T47D (cell line): ENCODE data around the gene PPP4R2.
A peak's percentile ranks its signal among the peaks of the same experiment; 100 is the strongest.

Source experiments
- DNase-seq, 2 experiments: peaks; one replicate each; pipeline versions ENCODE4 v3.0.0 to v3.0.0-alpha.2; 2011 to 2012; ENCODE audit warnings: low read depth in 1 of 2, low spot score in 1 of 2
- JUND ChIP-seq: IDR thresholded peaks from 2 replicates; pipeline ENCODE4 v1.6.1; 2012; ENCODE audit warnings: low read depth
- in situ Hi-C: cut with HindIII; loops from 2 replicates; pipeline ENCODE4 v1.10.0; 2016; ENCODE audit warnings: low sequenced_read_pairs, low pct_unique_long_range_greater_than_20kb

Gene PPP4R2

GRCh38 chr3:73069775-73070444 lies 73.3 kb downstream of the PPP4R2 start:
- TF ChIP-seq JUND, result no peak
- DNase-seq, result no peak
- in situ Hi-C loops, result no loop called here

GRCh38 chr3:73070675-73071575 lies 74.3 kb downstream of the PPP4R2 start:
- DNase-seq, result no peak
- in situ Hi-C loops, result no loop called here
- TF ChIP-seq JUND, result no peak

GRCh38 chr3:73071952-73072351 lies 75.3 kb downstream of the PPP4R2 start:
- TF ChIP-seq JUND, result no peak
- no peak for DNase-seq
- in situ Hi-C loops, result no loop called here

DNA sequence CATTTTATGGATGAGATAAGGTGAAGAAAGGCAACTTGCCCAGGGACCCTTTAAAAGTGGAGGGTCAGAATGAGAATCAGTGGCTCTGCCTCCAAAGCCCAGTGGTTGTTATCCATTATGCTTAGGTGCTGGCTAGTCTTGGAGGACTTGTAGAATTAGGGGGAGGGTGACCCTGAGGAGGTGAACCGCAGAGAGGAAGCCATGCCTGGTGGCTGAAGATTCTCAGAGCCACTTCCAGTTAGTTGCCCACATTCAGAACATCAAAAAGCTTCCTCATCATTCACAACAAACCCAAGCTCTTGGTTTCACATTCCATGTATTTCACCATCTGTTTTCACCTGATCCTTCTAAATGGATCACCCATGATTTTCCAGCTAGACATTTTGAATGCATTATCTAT lies 76.0 kb downstream of the PPP4R2 start:
- in situ Hi-C loops, result no loop called here
- TF ChIP-seq JUND, result no peak
- DNase-seq, result no peak

DNA sequence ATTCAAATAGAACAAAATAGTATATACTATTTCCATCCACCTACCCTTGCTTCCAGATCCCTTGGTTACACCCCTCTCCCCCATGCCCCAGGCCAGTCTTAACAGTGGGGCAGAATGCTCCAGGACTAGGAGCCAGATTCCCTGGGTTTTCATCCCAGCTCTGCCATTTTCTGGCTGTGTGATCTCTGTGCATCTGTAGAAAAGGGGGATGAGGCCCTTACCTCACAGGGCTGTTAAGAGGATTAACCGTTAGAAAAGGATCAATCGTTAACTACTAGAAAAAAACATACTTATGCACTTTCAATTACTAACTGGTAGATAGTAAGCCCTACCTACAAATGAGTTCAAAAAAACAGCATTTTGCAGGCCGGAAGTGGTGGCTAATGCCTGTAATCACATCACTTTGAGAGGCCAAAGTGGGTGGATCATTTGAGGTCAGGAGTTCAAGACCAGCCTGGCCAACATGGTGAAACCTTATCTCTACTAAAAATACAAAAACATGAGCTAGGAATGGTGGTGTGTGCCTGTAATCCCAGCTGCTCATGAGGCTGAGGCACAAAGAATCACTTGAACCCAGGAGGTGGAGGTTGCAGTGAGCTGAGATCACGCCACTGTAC lies 76.6 kb downstream of the PPP4R2 start:
- in situ Hi-C loops, result no loop called here
- DNase-seq, result no peak
- no peak for TF ChIP-seq JUND

DNA sequence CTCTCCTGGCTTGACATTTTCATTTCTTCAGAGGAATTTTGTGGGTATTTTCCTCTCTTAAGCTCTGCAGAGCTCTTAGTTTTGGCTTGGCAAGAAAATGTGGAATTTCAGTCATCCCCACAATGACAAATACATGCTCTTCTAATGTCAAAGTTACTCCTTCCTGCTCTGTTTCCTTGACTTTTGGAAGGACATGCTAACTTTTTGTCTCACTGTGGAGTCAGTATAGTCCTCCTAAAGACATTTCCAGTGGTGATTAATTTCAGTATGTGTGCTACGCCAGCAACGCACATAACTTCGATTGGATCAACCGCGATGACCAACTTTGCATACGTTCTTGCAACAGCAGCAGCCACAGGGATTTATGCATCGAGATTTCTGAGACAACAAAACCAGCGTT lies 78.2 kb downstream of the PPP4R2 start:
- DNase-seq, result no peak
- in situ Hi-C loops, result no loop called here
- TF ChIP-seq JUND, result no peak

GRCh38 chr3:73080216-73080966 lies 83.8 kb downstream of the PPP4R2 start:
- in situ Hi-C loops, result no loop called here
- TF ChIP-seq JUND, result no peak
- no peak for DNase-seq

GRCh38 chr3:73081140-73081539 lies 84.5 kb downstream of the PPP4R2 start:
- TF ChIP-seq JUND, result no peak
- DNase-seq, result no peak
- in situ Hi-C loops, result no loop called here

- DNase-seq, result no peak
- in situ Hi-C loops, result no loop called here
- no peak for TF ChIP-seq JUND
These were observed 87.6 kb downstream of the PPP4R2 start for GRCh38 chr3:73084170-73084569.

DNA sequence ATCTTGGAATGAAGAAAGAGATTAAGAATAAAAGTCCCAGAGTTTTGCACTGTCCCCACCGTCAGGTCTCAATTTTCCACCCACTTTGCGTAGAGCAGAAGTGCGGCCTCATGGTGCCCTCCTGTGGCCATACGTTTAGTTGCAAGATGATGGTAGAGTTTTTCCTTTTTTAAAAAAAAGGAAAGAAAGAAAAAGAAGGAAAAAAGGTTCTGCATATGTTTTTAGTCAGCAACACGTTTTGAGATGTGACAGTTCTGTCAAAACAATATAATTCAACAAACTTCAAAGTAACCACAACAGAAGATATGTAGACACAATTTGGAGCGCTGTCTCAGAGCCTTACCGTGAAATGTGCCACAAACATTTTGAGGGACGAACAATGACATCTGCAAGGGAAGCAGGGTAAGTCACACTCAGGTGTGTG lies 89.5 kb downstream of the PPP4R2 start:
- in situ Hi-C loops, result no loop called here
- DNase-seq, result peak; percentile 4 to 47
- TF ChIP-seq JUND, result no peak

- no peak for TF ChIP-seq JUND
- in situ Hi-C loops, result no loop called here
- peak; percentile 4 to 63 for DNase-seq
These were observed 97.5 kb downstream of the PPP4R2 start for GRCh38 chr3:73094129-73094528.

- no peak for TF ChIP-seq JUND
- in situ Hi-C loops, result no loop called here
- no peak for DNase-seq
These were observed 98.3 kb downstream of the PPP4R2 start for GRCh38 chr3:73094951-73095350.
